GM10266 (cell line): ENCODE data around the gene IGF1R.

Experiments used
- DNase-seq: peaks from one replicate; pipeline ENCODE4 v3.0.0; 2012; ENCODE audit errors: extremely low spot score
- TF ChIP-seq, protein P1 (sequence below): IDR thresholded peaks from 2 replicates; pipeline ENCODE4 v1.5.1; 2012; ENCODE audit warnings: mild to moderate bottlenecking, low read depth; ENCODE audit not compliant: control insufficient read depth, insufficient read depth; ENCODE audit errors: missing control alignments

Gene IGF1R

DNA sequence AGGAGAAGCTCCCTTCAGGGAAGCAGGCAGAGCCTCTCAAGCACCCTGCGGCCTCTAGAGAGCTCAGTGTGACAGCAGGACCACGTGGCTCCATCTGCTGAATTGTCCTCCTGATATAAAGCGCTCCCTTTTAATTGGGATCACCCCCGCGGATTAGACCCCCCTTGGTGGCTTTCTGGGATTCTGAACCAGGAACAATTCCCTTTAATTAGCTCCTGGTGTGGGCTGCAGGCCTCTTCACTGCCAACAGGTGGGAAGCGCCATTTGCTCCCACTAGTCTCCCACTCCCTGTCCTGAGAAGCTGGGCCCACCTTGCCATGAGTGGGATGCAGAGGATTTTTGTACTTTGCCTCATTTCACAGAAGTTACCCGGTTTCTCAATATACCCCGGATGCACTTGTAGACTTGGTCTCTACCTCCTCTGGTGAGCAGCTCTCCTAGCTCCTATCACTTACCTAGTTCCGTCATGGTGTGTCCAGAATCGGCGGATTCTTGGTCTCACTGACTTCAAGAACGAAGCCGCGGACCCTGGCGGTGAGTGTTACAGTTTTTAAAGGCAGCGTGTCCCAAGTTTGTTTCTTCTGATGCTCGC lies 358.7 kb downstream of the IGF1R start:
- DNase-seq = no peak
- TF ChIP-seq, protein P1, sequence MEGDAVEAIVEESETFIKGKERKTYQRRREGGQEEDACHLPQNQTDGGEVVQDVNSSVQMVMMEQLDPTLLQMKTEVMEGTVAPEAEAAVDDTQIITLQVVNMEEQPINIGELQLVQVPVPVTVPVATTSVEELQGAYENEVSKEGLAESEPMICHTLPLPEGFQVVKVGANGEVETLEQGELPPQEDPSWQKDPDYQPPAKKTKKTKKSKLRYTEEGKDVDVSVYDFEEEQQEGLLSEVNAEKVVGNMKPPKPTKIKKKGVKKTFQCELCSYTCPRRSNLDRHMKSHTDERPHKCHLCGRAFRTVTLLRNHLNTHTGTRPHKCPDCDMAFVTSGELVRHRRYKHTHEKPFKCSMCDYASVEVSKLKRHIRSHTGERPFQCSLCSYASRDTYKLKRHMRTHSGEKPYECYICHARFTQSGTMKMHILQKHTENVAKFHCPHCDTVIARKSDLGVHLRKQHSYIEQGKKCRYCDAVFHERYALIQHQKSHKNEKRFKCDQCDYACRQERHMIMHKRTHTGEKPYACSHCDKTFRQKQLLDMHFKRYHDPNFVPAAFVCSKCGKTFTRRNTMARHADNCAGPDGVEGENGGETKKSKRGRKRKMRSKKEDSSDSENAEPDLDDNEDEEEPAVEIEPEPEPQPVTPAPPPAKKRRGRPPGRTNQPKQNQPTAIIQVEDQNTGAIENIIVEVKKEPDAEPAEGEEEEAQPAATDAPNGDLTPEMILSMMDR = no peak

DNA sequence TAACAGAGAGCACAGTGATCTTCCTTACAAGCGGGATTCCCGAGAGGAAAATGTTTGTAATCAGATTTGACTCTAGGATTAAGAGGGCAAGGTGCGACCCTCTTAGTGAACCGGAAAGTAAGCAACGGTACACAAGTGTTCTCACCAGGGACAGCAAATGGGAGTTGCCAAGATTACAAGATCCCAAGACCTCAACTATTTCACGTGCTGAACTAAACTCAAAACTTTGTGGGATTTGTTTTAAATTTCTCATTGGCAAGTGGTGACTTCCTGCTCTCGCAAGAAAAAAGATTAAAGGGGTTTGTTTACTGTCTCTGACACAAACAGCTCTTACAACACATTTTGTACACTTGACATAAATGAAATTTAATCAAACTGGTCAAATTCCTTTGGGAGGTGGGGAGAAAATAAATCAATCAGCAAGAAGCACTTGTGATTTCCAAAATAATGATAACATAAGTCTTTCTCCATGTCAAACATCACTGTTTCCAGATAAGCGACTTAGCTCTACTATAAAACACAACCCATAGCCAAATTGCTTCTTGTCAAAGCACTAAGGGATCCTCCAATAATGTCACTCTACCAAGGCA lies 361.5 kb downstream of the IGF1R start:
- TF ChIP-seq, protein P1 = no peak
- no peak for DNase-seq

DNA sequence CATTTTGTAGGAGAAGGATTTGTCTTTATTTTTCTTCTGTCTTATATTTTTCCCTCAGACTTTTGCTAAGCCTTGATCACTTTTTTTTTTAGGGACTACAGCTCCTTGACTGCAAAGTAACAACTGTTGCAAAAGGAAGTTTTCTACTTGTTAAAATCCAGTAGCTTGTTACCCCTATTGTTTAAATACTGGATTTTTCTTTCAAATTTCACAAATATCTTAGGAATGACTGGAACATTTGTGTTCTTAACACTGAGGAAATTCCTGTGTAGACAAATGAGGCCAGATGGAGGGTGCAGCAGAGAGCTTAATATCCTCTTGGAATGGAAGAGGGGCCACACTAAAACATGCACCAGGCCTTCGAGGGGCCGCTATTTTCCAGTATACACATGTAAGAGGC lies 362.4 kb downstream of the IGF1R start:
- TF ChIP-seq, protein P1 = no peak
- DNase-seq = no peak
